ENCODE measurements around the gene MTOR. TPM values are rescaled to one million over a fixed set of nuclear protein-coding genes. Genes with fewer than 3 reads are reported as not detected.

Gene MTOR
- total and polyA plus RNA-seq, 2 donors (not counting 3 experiments of a cell fraction or from before 2014, with no cell fraction given): 33.5 to 50.4 TPM

- FAIRE-seq (peak; percentile 92), DNase-seq (ENCODE audit: low read depth, low spot score) (peak; percentile 40)
- POLR2A ChIA-PET: no interaction called here
- H3K9me3 ChIP-seq (replicated peaks; ENCODE audit: control insufficient read depth, insufficient read depth, low read length): no peaks in the 10 kb centered on the region
- H3K4me2 ChIP-seq (ENCODE audit: insufficient read depth, low read length): no peak overlapping the region
- no peak overlapping the region for H2AFZ ChIP-seq (ENCODE audit: low read depth, low read length)
- no TSS peak for BruUV-seq (replicated peaks)
- H3K4me1 ChIP-seq (ENCODE audit: control insufficient read depth, extremely low read depth, insufficient read depth, low read length): peaks cover 16% of the 10 kb centered on the region
- dilution Hi-C loops (cut with MboI; ENCODE audit: extremely low pct_ligation_motif_present, low sequenced_read_pairs): no loop called here
- H3K27me3 ChIP-seq (ENCODE audit: control insufficient read depth in 2 of 2, insufficient read depth in 2 of 2, low read length in 2 of 2): no peaks in the 10 kb centered on the region
- H3K36me3 ChIP-seq (ENCODE audit: control insufficient read depth in 2 of 2, extremely low read depth in 1 of 2, insufficient read depth in 2 of 2, low read length in 2 of 2): peaks cover 12 to 37% of the 10 kb centered on the region in 2 experiments
- H3K9ac ChIP-seq (replicated peaks; ENCODE audit: extremely low read depth, insufficient read depth, low read length): no peak overlapping the region
- no peak for TF ChIP-seq JUN (IDR thresholded peaks at IDR 0.05; ENCODE audit: borderline replicate concordance, insufficient read depth, insufficient read length, low read depth)
- no peak for TF ChIP-seq EZH2 (IDR thresholded peaks at IDR 0.05; ENCODE audit: borderline replicate concordance, low read depth, low read length, severe bottlenecking)
- TF ChIP-seq FOS (IDR thresholded peaks at IDR 0.05; ENCODE audit: borderline replicate concordance, insufficient read depth, low read length): peak; percentile 39
- TF ChIP-seq GATA2 (IDR thresholded peaks at IDR 0.05; ENCODE audit: insufficient read depth, insufficient read length, low read depth, low read length): no peak
- no peak for TF ChIP-seq CTCF (IDR thresholded peaks at IDR 0.05; ENCODE audit: extremely low read depth in 1 of 2, insufficient read depth in 1 of 2, low read depth in 1 of 2, low read length in 2 of 2)
- TF ChIP-seq MYC (IDR thresholded peaks at IDR 0.05; ENCODE audit: low read depth, low read length): no peak
- no peaks in the 10 kb centered on the region for H3K9me1 ChIP-seq (replicated peaks; ENCODE audit: control insufficient read depth, extremely low read depth, insufficient read depth, low read length)
- H3K79me2 ChIP-seq (ENCODE audit: control insufficient read depth, insufficient read depth, low read length): no peaks in the 10 kb centered on the region
- no peak overlapping the region for H3K27ac ChIP-seq (ENCODE audit: insufficient read depth, low read depth, low read length)
- intact Hi-C loops (cut with micrococcal nuclease): no loop called here
- CTCF ChIA-PET: interaction anchor here (1.4 kb wide), 1 partner anchor 27 kb away, joined by 4 read pairs; no protein-coding TSS in a partner anchor
- no peak overlapping the region for H3K4me3 ChIP-seq (replicated peaks in 1 of 3; ENCODE audit: insufficient read depth in 1 of 3, low read depth in 1 of 3, low read length in 3 of 3)
- H4K20me1 ChIP-seq (replicated peaks; ENCODE audit: control insufficient read depth, extremely low read depth, insufficient read depth, low read length): no peaks in the 10 kb centered on the region
Observed at GRCh38 chr1:11134251-11134897, 128.0 kb downstream of the MTOR start.

Data from endothelial cell of umbilical vein (primary cell).